Left lung (tissue), 10 donors: Measurements from ENCODE around the gene DBI. TPM values are rescaled to one million over a fixed set of nuclear protein-coding genes. Genes with fewer than 3 reads are reported as not detected.

Experiments
- ATAC-seq: fragments of 200-7000 bp; cut with Tn5 transposase; one replicate; pipeline ENCODE4 v1.9.1; 2020; ENCODE audit warnings: moderate library complexity
- DNase-seq, 4 donors: peaks; one replicate each; pipeline ENCODE4 v3.0.0-alpha.2; 2013 to 2020
- H3K27ac ChIP-seq, 2 donors: fragments of 200-600 bp; sonication (generic) in 1 of 2; one replicate each; pipeline versions ENCODE4 v1.5.0 to v1.8.0; 2020 to 2021
- H3K27me3 ChIP-seq, 2 donors: fragments of 200-600 bp; sonication (generic) in 1 of 2; one replicate each; pipeline versions ENCODE4 v1.5.0 to v1.8.0; 2020 to 2021
- H3K36me3 ChIP-seq, 2 donors: fragments of 200-600 bp; sonication (generic) in 1 of 2; one replicate each; pipeline versions ENCODE4 v1.5.0 to v1.8.0; 2020 to 2021
- H3K4me1 ChIP-seq, 2 donors: fragments of 200-600 bp; one replicate each; pipeline ENCODE4 v1.8.0; 2021
- H3K4me3 ChIP-seq, 2 donors: fragments of 200-600 bp; sonication (generic) in 1 of 2; one replicate each; pipeline versions ENCODE4 v1.5.0 to v1.8.0; 2020 to 2021; ENCODE audit warnings: mild to moderate bottlenecking in 1 of 2
- H3K9me3 ChIP-seq, 2 donors: fragments of 200-600 bp; sonication (generic) in 1 of 2; one replicate each; pipeline versions ENCODE4 v1.5.0 to v1.8.0; 2020 to 2021
- CTCF ChIP-seq, 2 donors: fragments of 200-600 bp; sonication (generic) in 1 of 2; IDR thresholded peaks; one replicate each; pipeline versions ENCODE4 v1.5.0 to v1.8.0; 2021; ENCODE audit warnings: antibody characterized with exemption in 2 of 2
- intact Hi-C, 2 donors: fragments of 100-400 bp; cut with DNase I; formaldehyde crosslinking; loops; one replicate each; pipeline versions ENCODE4 v1.11.2 to v1.14.2; 2022
- polyA plus RNA-seq, 6 donors: library from polyadenylated mRNA; unstranded; fragments of 120-200 nt; gene quantifications; one replicate each; pipeline ENCODE4 v1.2.1, GENCODE V29; 2013; ENCODE audit not compliant: insufficient read length in 6 of 6
- total RNA-seq, 2 donors: library from RNA; stranded (reverse); fragmentation: NEBNext Ultra II Directional; extraction: Animal tissue kit (Norgen Biotek cat#: 25700); gene quantifications; one replicate each; pipeline ENCODE4 v1.2.1, GENCODE V29; 2021
- donor health status: DM: no; HTN: yes; CAD: no.
- donor health status: DM: no; HTN: no; CAD: no.

DBI gene
- total and polyA plus RNA-seq, 8 donors = 125 to 185 (median 157) TPM

GRCh38 chr2:119415630-119416029 lies 48.9 kb downstream of the DBI start:
- no peak for TF ChIP-seq CTCF (IDR thresholded peaks at IDR 0.05)
- intact Hi-C loops = no loop called here
- H3K9me3 ChIP-seq = no peaks in the 10 kb centered on the region
- H3K27me3 ChIP-seq = no peaks in the 10 kb centered on the region
- no peak for ATAC-seq
- H3K36me3 ChIP-seq = no peaks in the 10 kb centered on the region
- no peak for DNase-seq
- no peak overlapping the region for H3K4me3 ChIP-seq
- no peaks in the 10 kb centered on the region for H3K4me1 ChIP-seq
- H3K27ac ChIP-seq = no peak overlapping the region

GRCh38 chr2:119416299-119416923 lies 49.6 kb downstream of the DBI start:
- H3K27me3 ChIP-seq = no peaks in the 10 kb centered on the region
- H3K4me3 ChIP-seq = no peak overlapping the region
- H3K27ac ChIP-seq = no peak overlapping the region
- intact Hi-C loops = no loop called here
- no peaks in the 10 kb centered on the region for H3K36me3 ChIP-seq
- DNase-seq = no peak
- no peak for ATAC-seq
- no peaks in the 10 kb centered on the region for H3K9me3 ChIP-seq
- TF ChIP-seq CTCF (IDR thresholded peaks at IDR 0.05) = no peak
- H3K4me1 ChIP-seq = no peaks in the 10 kb centered on the region

- no peak overlapping the region for H3K27ac ChIP-seq
These were observed 51.1 kb downstream of the DBI start for GRCh38 chr2:119417908-119418307.

GRCh38 chr2:119419065-119419464 lies 52.3 kb downstream of the DBI start:
- no peak for ATAC-seq
- Histone ChIP-seq H3K4me3 (no peak overlapping the region), H3K36me3 (no peaks in the 10 kb centered on the region), H3K27ac (no peak overlapping the region), H3K27me3 (no peaks in the 10 kb centered on the region), H3K9me3 (no peaks in the 10 kb centered on the region), H3K4me1 (no peaks in the 10 kb centered on the region)
- intact Hi-C loops = no loop called here
- no peak for TF ChIP-seq CTCF (IDR thresholded peaks at IDR 0.05)
- no peak for DNase-seq

More at GRCh38 chr2:119417908-119418307, 51.1 kb downstream of the DBI start:
- no peaks in the 10 kb centered on the region for H3K27me3 ChIP-seq
- H3K4me1 ChIP-seq = no peaks in the 10 kb centered on the region
- no peak for TF ChIP-seq CTCF (IDR thresholded peaks at IDR 0.05)
- H3K36me3 ChIP-seq = no peaks in the 10 kb centered on the region
- H3K4me3 ChIP-seq = no peak overlapping the region
- ATAC-seq (no peak), DNase-seq (no peak)
- H3K9me3 ChIP-seq = no peaks in the 10 kb centered on the region
- intact Hi-C loops = no loop called here

GRCh38 chr2:119419803-119420508 lies 53.2 kb downstream of the DBI start:
- DNase-seq = no peak
- Histone ChIP-seq H3K36me3 (no peaks in the 10 kb centered on the region), H3K4me3 (no peak overlapping the region), H3K27ac (no peak overlapping the region), H3K27me3 (no peaks in the 10 kb centered on the region), H3K9me3 (no peaks in the 10 kb centered on the region), H3K4me1 (no peaks in the 10 kb centered on the region)
- ATAC-seq = no peak
- intact Hi-C loops = no loop called here
- no peak for TF ChIP-seq CTCF (IDR thresholded peaks at IDR 0.05)
